Activated naive CD4-positive, alpha-beta T cell treated with anti-CD3 and anti-CD28 coated beads for 36 hours (primary cell): ENCODE data around the gene CCDC88B. TPM values are rescaled to one million over a fixed set of nuclear protein-coding genes. Genes with fewer than 3 reads are reported as not detected.

ENCODE experiments used
- CTCF ChIA-PET: fragments of 350-600 bp; sonication (Branson Sonifier 250); formaldehyde crosslinking; loops from one replicate; lab custom pipeline; 2021; ENCODE audit warnings: antibody characterized with exemption; lab: Charles Lee
- DNase-seq: peaks from one replicate; pipeline ENCODE4 v3.0.0-alpha.2; 2020
- H3K27ac Mint-ChIP-seq: one replicate; pipeline ENCODE4 v1.8.0; 2021; ENCODE audit warnings: mild to moderate bottlenecking, mixed read lengths
- H3K27me3 Mint-ChIP-seq: one replicate; pipeline ENCODE4 v1.8.0; 2021; ENCODE audit warnings: low read depth, mixed read lengths
- H3K36me3 Mint-ChIP-seq: one replicate; pipeline ENCODE4 v1.8.0; 2021; ENCODE audit warnings: low read depth, mixed read lengths
- H3K4me1 Mint-ChIP-seq: one replicate; pipeline ENCODE4 v1.8.0; 2021; ENCODE audit warnings: low read depth, mixed read lengths
- H3K4me3 Mint-ChIP-seq: one replicate; pipeline ENCODE4 v1.8.0; 2021; ENCODE audit warnings: mild to moderate bottlenecking, moderate library complexity, mixed read lengths
- H3K9me3 Mint-ChIP-seq: one replicate; pipeline ENCODE4 v1.8.0; 2021; ENCODE audit warnings: mixed read lengths
- intact Hi-C: fragments of 100-400 bp; cut with micrococcal nuclease; formaldehyde crosslinking; loops from one replicate; pipeline ENCODE4 v1.15.1; 2023
- total RNA-seq, 2 experiments: library from RNA; stranded (reverse); gene quantifications; one replicate each; pipeline ENCODE4 v1.2.3, GENCODE V29; 2021

CCDC88B gene
- 10 to 100 TPM; 53.2 to 61.9 TPM for total RNA-seq

- Mint-ChIP-seq H3K4me3 (peak within 1 kb of the TSS; percentile 83), H3K27ac (peak within 1 kb of the TSS; percentile 93), H3K27me3 (no peaks in the 10 kb centered on the region), H3K4me1 (peaks cover 38% of the 10 kb centered on the region), H3K9me3 (no peaks in the 10 kb centered on the region), H3K36me3 (peaks cover 22% of the 10 kb centered on the region)
- CTCF ChIA-PET = interaction anchor here (1.4 to 7.1 kb wide), 3 partner anchors 15 to 39 kb away, joined by 3 to 61 read pairs (median 11); partner anchors contain the start of genes PRDX5 and TRMT112
- intact Hi-C loops = loop anchor here (1.0 to 5.0 kb wide), 6 partner anchors 9 to 437 kb away; partner anchors contain the start of genes ESRRA, PRDX5 and SF1
- DNase-seq = peak; percentile 95
Observed at GRCh38 chr11:64339754-64340408, at the start of gene CCDC88B. Gene CCDC88B, plus strand, starts transcription at chr11:64340204. Its CDS starts 63 bp downstream, at chr11:64340267.

- H3K27me3 Mint-ChIP-seq = peaks cover 30% of the 10 kb centered on the region
- peak overlapping the region; percentile 47 for H3K4me3 Mint-ChIP-seq
- DNase-seq = no peak
- H3K9me3 Mint-ChIP-seq = no peaks in the 10 kb centered on the region
- no peak overlapping the region for H3K27ac Mint-ChIP-seq
- H3K36me3 Mint-ChIP-seq = no peaks in the 10 kb centered on the region
- H3K4me1 Mint-ChIP-seq = peaks cover 12% of the 10 kb centered on the region
- intact Hi-C loops = no loop called here
- CTCF ChIA-PET = interaction anchor here (1.3 to 1.9 kb wide), 3 partner anchors 11 to 40 kb away, joined by 3 to 9 read pairs (median 5); partner anchors contain the start of gene ESRRA
Observed at GRCh38 chr11:64290352-64291261, 49.4 kb upstream of the CCDC88B start.

GRCh38 chr11:64291262-64291751 lies 48.7 kb upstream of the CCDC88B start, which contains the start of gene KCNK4:
Gene KCNK4, plus strand, starts transcription at chr11:64291302. Its CDS starts 1,717 bp downstream, at chr11:64293019.
- CTCF ChIA-PET = interaction anchor here (1.9 kb wide), 1 partner anchor 13 kb away, joined by 5 read pairs; the partner anchor contains the start of gene ESRRA
- Mint-ChIP-seq H3K27ac (no peak within 1 kb of the TSS), H3K9me3 (no peaks in the 10 kb centered on the region), H3K4me1 (peaks cover 11% of the 10 kb centered on the region), H3K4me3 (peak within 1 kb of the TSS; percentile 47), H3K27me3 (peaks cover 36% of the 10 kb centered on the region), H3K36me3 (no peaks in the 10 kb centered on the region)
- intact Hi-C loops = no loop called here
- no peak for DNase-seq

GRCh38 chr11:64291752-64292459 lies 48.1 kb upstream of the CCDC88B start:
- intact Hi-C loops = no loop called here
- Mint-ChIP-seq H3K4me3 (no peak overlapping the region), H3K36me3 (no peaks in the 10 kb centered on the region)

GRCh38 chr11:64292460-64293254 lies 47.3 kb upstream of the CCDC88B start:
- intact Hi-C loops = no loop called here
- Mint-ChIP-seq H3K4me1 (peaks cover 8% of the 10 kb centered on the region), H3K27me3 (peaks cover 49% of the 10 kb centered on the region), H3K27ac (no peak overlapping the region), H3K9me3 (no peaks in the 10 kb centered on the region), H3K36me3 (no peaks in the 10 kb centered on the region), H3K4me3 (no peak overlapping the region)
- DNase-seq = no peak
- CTCF ChIA-PET = interaction anchor here (0.6 to 1.4 kb wide), 6 partner anchors 9 to 298 kb away, joined by 3 to 4 read pairs (median 3); no protein-coding TSS in a partner anchor

More at GRCh38 chr11:64291752-64292459, 48.1 kb upstream of the CCDC88B start:
- DNase-seq = no peak
- Mint-ChIP-seq H3K27ac (no peak overlapping the region), H3K9me3 (no peaks in the 10 kb centered on the region), H3K27me3 (peaks cover 42% of the 10 kb centered on the region), H3K4me1 (peaks cover 5% of the 10 kb centered on the region)
- CTCF ChIA-PET = interaction anchor here (1.3 to 1.9 kb wide), 4 partner anchors 10 to 13 kb away, joined by 3 to 5 read pairs (median 4); partner anchors contain the start of gene ESRRA

GRCh38 chr11:64294774-64295173 lies 45.2 kb upstream of the CCDC88B start:
- CTCF ChIA-PET = interaction anchor here (0.8 to 1.0 kb wide), 2 partner anchors 10 kb away, joined by 3 read pairs; no protein-coding TSS in a partner anchor
- H3K9me3 Mint-ChIP-seq = no peaks in the 10 kb centered on the region
- no peak for DNase-seq
- no peaks in the 10 kb centered on the region for H3K36me3 Mint-ChIP-seq
- peaks cover 14% of the 10 kb centered on the region for H3K4me1 Mint-ChIP-seq
- no peak overlapping the region for H3K4me3 Mint-ChIP-seq
- intact Hi-C loops = no loop called here
- H3K27ac Mint-ChIP-seq = no peak overlapping the region
- peaks cover 66% of the 10 kb centered on the region for H3K27me3 Mint-ChIP-seq

- no peaks in the 10 kb centered on the region for H3K9me3 Mint-ChIP-seq
- H3K4me1 Mint-ChIP-seq = peaks cover 17% of the 10 kb centered on the region
- no peaks in the 10 kb centered on the region for H3K36me3 Mint-ChIP-seq
- CTCF ChIA-PET = interaction anchor here (1.0 kb wide), 1 partner anchor 9 kb away, joined by 3 read pairs; no protein-coding TSS in a partner anchor
- intact Hi-C loops = no loop called here
- no peak for DNase-seq
- H3K4me3 Mint-ChIP-seq = no peak overlapping the region
- H3K27me3 Mint-ChIP-seq = peaks cover 73% of the 10 kb centered on the region
- H3K27ac Mint-ChIP-seq = no peak overlapping the region
Observed at GRCh38 chr11:64295760-64296159, 44.2 kb upstream of the CCDC88B start.

GRCh38 chr11:64296236-64296635 lies 43.8 kb upstream of the CCDC88B start:
- DNase-seq = no peak
- H3K4me1 Mint-ChIP-seq = peaks cover 19% of the 10 kb centered on the region
- CTCF ChIA-PET = no interaction called here
- peaks cover 71% of the 10 kb centered on the region for H3K27me3 Mint-ChIP-seq
- no peaks in the 10 kb centered on the region for H3K36me3 Mint-ChIP-seq
- no peak overlapping the region for H3K4me3 Mint-ChIP-seq
- H3K27ac Mint-ChIP-seq = no peak overlapping the region
- intact Hi-C loops = no loop called here
- no peaks in the 10 kb centered on the region for H3K9me3 Mint-ChIP-seq

- no peak for DNase-seq
- H3K36me3 Mint-ChIP-seq = no peaks in the 10 kb centered on the region
- intact Hi-C loops = no loop called here
- no peaks in the 10 kb centered on the region for H3K9me3 Mint-ChIP-seq
- peaks cover 75% of the 10 kb centered on the region for H3K27me3 Mint-ChIP-seq
- peaks cover 19% of the 10 kb centered on the region for H3K4me1 Mint-ChIP-seq
- H3K4me3 Mint-ChIP-seq = no peak overlapping the region
- no peak overlapping the region for H3K27ac Mint-ChIP-seq
- CTCF ChIA-PET = no interaction called here
Observed at GRCh38 chr11:64296830-64297698, 42.9 kb upstream of the CCDC88B start.

- CTCF ChIA-PET = no interaction called here
- intact Hi-C loops = no loop called here
- no peak overlapping the region for H3K4me3 Mint-ChIP-seq
Observed at GRCh38 chr11:64297699-64298358, 42.2 kb upstream of the CCDC88B start.

More at GRCh38 chr11:64297699-64298358, 42.2 kb upstream of the CCDC88B start:
- Mint-ChIP-seq H3K27ac (no peak overlapping the region), H3K9me3 (no peaks in the 10 kb centered on the region), H3K4me1 (peaks cover 19% of the 10 kb centered on the region), H3K27me3 (peaks cover 71% of the 10 kb centered on the region), H3K36me3 (no peaks in the 10 kb centered on the region)
- DNase-seq = no peak
